CD4-positive, alpha-beta memory T cell (primary cell): ENCODE data around the gene SLC12A4. TPM values are rescaled to one million over a fixed set of nuclear protein-coding genes. Genes with fewer than 3 reads are reported as not detected.
A peak's percentile ranks its signal among the peaks of the same experiment; 100 is the strongest.

Experiments
- CTCF ChIA-PET: fragments of 350-600 bp; sonication (Branson Sonifier 250); formaldehyde crosslinking; loops from one replicate; lab custom pipeline; 2021; ENCODE audit warnings: inconsistent platforms; ENCODE audit not compliant: partially characterized antibody; lab: Charles Lee
- POLR2A ChIA-PET: fragments of 350-600 bp; sonication (Branson Sonifier 250); formaldehyde crosslinking; loops from one replicate; lab custom pipeline; 2021; ENCODE audit not compliant: partially characterized antibody; lab: Charles Lee
- DNase-seq, 5 donors: peaks; one replicate each; pipeline versions ENCODE4 v3.0.0 to v3.0.0-alpha.2; 2020 to 2022; ENCODE audit warnings: mixed read lengths in 1 of 5
- H3K27ac ChIP-seq: one replicate; pipeline ENCODE4 v1.7.0; 2013; ENCODE audit warnings: low read depth, low read length
- H3K27me3 ChIP-seq: 2 replicates; pipeline ENCODE4 v1.7.0; 2013; ENCODE audit warnings: mild to moderate bottlenecking, low read length, moderate library complexity; ENCODE audit not compliant: insufficient read depth
- H3K36me3 ChIP-seq: 2 replicates; pipeline ENCODE4 v1.7.0; 2013; ENCODE audit warnings: mild to moderate bottlenecking, low read length, moderate library complexity; ENCODE audit not compliant: insufficient read depth
- H3K4me1 ChIP-seq: 2 replicates; pipeline ENCODE4 v1.7.0; 2013; ENCODE audit warnings: mild to moderate bottlenecking, low read length, moderate library complexity; ENCODE audit not compliant: insufficient read depth
- H3K4me3 ChIP-seq, 2 donors: one replicate each; pipeline ENCODE4 v1.7.0; 2013; ENCODE audit warnings: low read length in 2 of 2, mild to moderate bottlenecking in 1 of 2
- H3K9me3 ChIP-seq, 2 donors: one replicate each; pipeline ENCODE4 v1.7.0; 2013; ENCODE audit warnings: low read length in 2 of 2, control low read depth in 1 of 2; ENCODE audit not compliant: control insufficient read depth in 1 of 2
- H3K27ac Mint-ChIP-seq, 7 donors: one replicate each; pipeline ENCODE4 v1.8.0; 2020 to 2021; ENCODE audit warnings: mixed read lengths in 7 of 7, mild to moderate bottlenecking in 6 of 7, inconsistent platforms in 3 of 7, moderate library complexity in 3 of 7
- H3K27me3 Mint-ChIP-seq, 2 donors: one replicate each; pipeline ENCODE4 v1.8.0; 2020 to 2021; ENCODE audit warnings: mixed read lengths in 2 of 2
- H3K36me3 Mint-ChIP-seq, 2 donors: one replicate each; pipeline ENCODE4 v1.8.0; 2020 to 2021; ENCODE audit warnings: mixed read lengths in 2 of 2, inconsistent platforms in 1 of 2, mild to moderate bottlenecking in 1 of 2
- H3K4me1 Mint-ChIP-seq, 4 donors: one replicate each; pipeline ENCODE4 v1.8.0; 2020 to 2021; ENCODE audit warnings: mixed read lengths in 4 of 4, mild to moderate bottlenecking in 1 of 4
- H3K4me3 Mint-ChIP-seq, 8 donors: one replicate each; pipeline ENCODE4 v1.8.0; 2020 to 2021; ENCODE audit warnings: mixed read lengths in 8 of 8, mild to moderate bottlenecking in 7 of 8, moderate library complexity in 6 of 8, inconsistent platforms in 3 of 8
- H3K9me3 Mint-ChIP-seq, 8 donors: one replicate each; pipeline ENCODE4 v1.8.0; 2020 to 2021; ENCODE audit warnings: mixed read lengths in 8 of 8, mild to moderate bottlenecking in 5 of 8, inconsistent platforms in 3 of 8, moderate library complexity in 1 of 8
- intact Hi-C: fragments of 100-400 bp; cut with micrococcal nuclease; formaldehyde crosslinking; loops from one replicate; pipeline ENCODE4 v1.15.1; 2023
- polyA plus RNA-seq, 2 donors: library from polyadenylated mRNA; unstranded; fragments of 300-500 nt; fragmentation: Illumina TruSeq; gene quantifications; one replicate each; pipeline ENCODE4 v1.2.3, GENCODE V29; 2021
- total RNA-seq, 2 experiments: library from RNA; stranded (reverse); gene quantifications; one replicate each; pipeline ENCODE4 v1.2.3, GENCODE V29; 2021

SLC12A4 gene
- total and polyA plus RNA-seq, 4 experiments from 2014 or later, result 4.0 to 33.5 (median 19.1) TPM

- Histone ChIP-seq H3K27me3 (no peaks in the 10 kb centered on the region), H3K4me1 (no peaks in the 10 kb centered on the region), H3K27ac (no peak overlapping the region), H3K9me3 (no peaks in the 10 kb centered on the region), H3K4me3 (no peak overlapping the region), H3K36me3 (peaks cover 12% of the 10 kb centered on the region)
- Mint-ChIP-seq H3K36me3 (peaks cover 12 to 22% of the 10 kb centered on the region in 2 donors), H3K9me3 (no peaks in the 10 kb centered on the region), H3K4me3 (no peak overlapping the region), H3K27me3 (no peaks in the 10 kb centered on the region), H3K4me1 (peaks cover 3 to 22% (median 10%) of the 10 kb centered on the region in 4 donors), H3K27ac (peak overlapping the region in 2 of 7 donors; percentile 48 to 68)
- DNase-seq, result no peak
- ChIA-PET POLR2A (interaction anchor here (0.6 to 1.2 kb wide), 4 partner anchors 10 to 731 kb away, joined by 3 to 4 read pairs (median 3); partner anchors contain the start of gene PSMB10), CTCF (interaction anchor here (1.1 to 2.0 kb wide), 2 partner anchors 19 to 91 kb away, joined by 3 to 4 read pairs; no protein-coding TSS in a partner anchor)
- intact Hi-C loops, result no loop called here
Measured at GRCh38 chr16:67907397-67908180, 60.8 kb downstream of the SLC12A4 start.

DNA sequence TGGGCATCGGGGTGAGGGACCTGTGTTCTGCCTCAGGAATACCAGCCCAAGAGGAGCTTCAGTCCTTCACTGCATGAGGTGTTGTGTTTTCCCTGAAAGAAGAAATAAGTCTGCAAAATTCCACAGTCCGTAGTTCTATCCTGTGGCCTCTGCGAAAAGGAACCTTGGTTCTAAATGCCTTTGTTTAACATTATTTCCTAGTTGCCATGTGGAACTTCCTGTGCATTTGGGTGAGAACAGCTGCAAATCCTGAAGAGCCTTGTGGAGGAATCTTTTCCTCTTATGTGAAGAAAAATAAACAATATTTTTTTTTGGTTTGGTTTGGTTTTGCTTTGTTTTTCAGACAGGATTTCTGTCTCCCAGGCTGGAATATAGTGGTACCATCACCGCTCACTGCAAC, 65.6 kb downstream of the SLC12A4 start:
- DNase-seq, result no peak
- Histone ChIP-seq H3K36me3 (no peaks in the 10 kb centered on the region), H3K27ac (no peak overlapping the region), H3K4me3 (no peak overlapping the region), H3K4me1 (no peaks in the 10 kb centered on the region), H3K9me3 (no peaks in the 10 kb centered on the region), H3K27me3 (no peaks in the 10 kb centered on the region)
- ChIA-PET CTCF (no interaction called here), POLR2A (interaction anchor here (0.7 to 1.0 kb wide), 2 partner anchors 31 kb away, joined by 3 read pairs; no protein-coding TSS in a partner anchor)
- Mint-ChIP-seq H3K4me1 (peaks cover 3 to 15% (median 9%) of the 10 kb centered on the region in 4 donors), H3K27ac (peak overlapping the region in 3 of 7 donors; percentile 17 to 68 (median 36)), H3K9me3 (no peaks in the 10 kb centered on the region), H3K27me3 (no peaks in the 10 kb centered on the region), H3K4me3 (no peak overlapping the region), H3K36me3 (peaks cover 4 to 14% of the 10 kb centered on the region in 2 donors)
- intact Hi-C loops, result no loop called here

GRCh38 chr16:67901734-67902133, 66.7 kb downstream of the SLC12A4 start:
- intact Hi-C loops, result no loop called here
- ChIA-PET POLR2A (no interaction called here), CTCF (interaction anchor here (1.9 kb wide), 1 partner anchor 18 kb away, joined by 6 read pairs; no protein-coding TSS in a partner anchor)
- H3K36me3 Mint-ChIP-seq, result peaks cover 4 to 14% of the 10 kb centered on the region in 2 donors
- no peak for DNase-seq
- H3K27ac Mint-ChIP-seq, result no peak overlapping the region
- Histone ChIP-seq H3K4me3 (no peak overlapping the region), H3K9me3 (no peaks in the 10 kb centered on the region), H3K27ac (no peak overlapping the region), H3K36me3 (no peaks in the 10 kb centered on the region), H3K27me3 (no peaks in the 10 kb centered on the region), H3K4me1 (no peaks in the 10 kb centered on the region)
- H3K27me3 Mint-ChIP-seq, result no peaks in the 10 kb centered on the region
- H3K4me3 Mint-ChIP-seq, result no peak overlapping the region
- peaks cover 6 to 25% (median 15%) of the 10 kb centered on the region in 4 donors for H3K4me1 Mint-ChIP-seq
- H3K9me3 Mint-ChIP-seq, result no peaks in the 10 kb centered on the region

DNA sequence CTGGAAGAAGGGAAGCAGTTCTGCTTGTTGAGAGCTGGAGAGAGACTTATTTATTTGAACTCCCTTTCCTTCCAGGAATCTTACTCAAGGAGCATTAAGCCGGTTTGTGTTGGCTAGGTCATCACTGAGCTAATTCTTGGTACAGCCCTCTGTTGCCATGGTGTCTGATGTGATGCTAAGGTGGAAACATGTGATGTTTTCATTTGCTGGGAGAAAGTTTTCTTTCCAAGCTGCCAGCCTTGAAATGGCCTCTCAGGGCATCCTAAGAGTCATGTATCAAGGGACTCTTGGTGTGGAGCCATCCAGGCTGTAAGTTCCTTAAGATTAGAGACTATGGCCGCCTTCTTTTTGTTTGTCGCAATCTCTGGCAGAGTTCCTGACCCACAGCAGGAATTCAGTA, 71.2 kb downstream of the SLC12A4 start:
- Histone ChIP-seq H3K4me1 (peaks cover 19% of the 10 kb centered on the region), H3K27ac (no peak overlapping the region), H3K36me3 (no peaks in the 10 kb centered on the region), H3K9me3 (no peaks in the 10 kb centered on the region), H3K27me3 (no peaks in the 10 kb centered on the region), H3K4me3 (no peak overlapping the region)
- H3K4me3 Mint-ChIP-seq, result peak overlapping the region in 2 of 8 donors; percentile 12 to 18
- H3K36me3 Mint-ChIP-seq, result peaks cover 0 to 11% of the 10 kb centered on the region in 2 donors
- peak overlapping the region in 3 of 7 donors; percentile 1 to 57 (median 5) for H3K27ac Mint-ChIP-seq
- CTCF ChIA-PET, result interaction anchor here (1.2 to 1.8 kb wide), 5 partner anchors 10 to 81 kb away, joined by 3 to 14 read pairs (median 7); no protein-coding TSS in a partner anchor
- no peaks in the 10 kb centered on the region for H3K9me3 Mint-ChIP-seq
- intact Hi-C loops, result no loop called here
- POLR2A ChIA-PET, result interaction anchor here (1.1 to 1.6 kb wide), 2 partner anchors 24 to 38 kb away, joined by 3 read pairs; partner anchors contain the start of gene EDC4
- peaks cover 12 to 58% (median 43%) of the 10 kb centered on the region in 4 donors for H3K4me1 Mint-ChIP-seq
- no peak for DNase-seq
- H3K27me3 Mint-ChIP-seq, result no peaks in the 10 kb centered on the region

DNA sequence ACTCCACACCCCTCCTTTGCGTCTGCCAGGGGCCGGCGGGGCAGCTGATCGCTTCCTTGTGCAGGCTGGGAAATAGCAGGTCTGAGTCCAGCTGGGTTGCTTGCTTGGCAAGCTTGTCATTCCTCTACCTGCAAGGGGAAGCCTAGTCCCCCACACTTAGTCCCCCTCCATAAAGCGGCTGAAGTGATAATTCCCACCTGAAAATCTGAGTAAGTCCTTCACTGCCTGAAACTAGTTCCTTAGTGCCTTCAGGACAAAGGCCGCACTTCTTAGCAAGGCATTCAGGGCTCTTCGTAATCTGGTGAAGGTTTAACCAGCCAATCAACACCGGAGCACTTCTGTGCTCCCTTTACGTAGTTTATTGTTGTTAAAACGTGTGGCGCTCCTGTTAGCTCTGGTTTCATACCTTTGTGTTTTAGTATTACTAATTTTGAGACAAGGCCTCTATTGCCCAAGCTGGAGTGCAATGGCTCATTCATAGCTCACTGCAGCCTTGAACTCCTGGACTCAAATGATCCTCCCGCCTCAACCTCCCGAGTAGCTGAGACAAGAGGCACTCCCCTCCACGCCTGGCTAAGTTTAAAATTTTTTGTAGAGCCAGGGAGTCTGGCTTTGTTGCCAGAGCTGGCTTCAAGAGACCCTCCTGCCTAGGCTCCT, 74.6 kb downstream of the SLC12A4 start:
- Mint-ChIP-seq H3K4me1 (peaks cover 12 to 49% (median 40%) of the 10 kb centered on the region in 4 donors), H3K4me3 (peak overlapping the region; percentile 89 to 98 (median 96)), H3K27me3 (no peaks in the 10 kb centered on the region), H3K9me3 (no peaks in the 10 kb centered on the region), H3K27ac (peak overlapping the region; percentile 96 to 98 (median 97)), H3K36me3 (peaks cover 0 to 10% of the 10 kb centered on the region in 2 donors)
- intact Hi-C loops, result loop anchor here (1.0 kb wide), 5 partner anchors 41 to 129 kb away; partner anchors contain the start of genes DDX28, DUS2, NUTF2 and RANBP10
- Histone ChIP-seq H3K27me3 (no peaks in the 10 kb centered on the region), H3K36me3 (no peaks in the 10 kb centered on the region), H3K9me3 (no peaks in the 10 kb centered on the region), H3K27ac (peak overlapping the region; percentile 95), H3K4me1 (peaks cover 20% of the 10 kb centered on the region), H3K4me3 (peak overlapping the region; percentile 64 to 90)
- DNase-seq, result peak in 1 of 5 donors; percentile 11
- ChIA-PET POLR2A (interaction anchor here (1.5 to 3.4 kb wide), 3 partner anchors 35 to 60 kb away, joined by 5 to 28 read pairs (median 6); partner anchors contain the start of gene PSMB10), CTCF (interaction anchor here (3.8 kb wide), 1 partner anchor 11 kb away, joined by 24 read pairs; no protein-coding TSS in a partner anchor)
